Measurements from ENCODE around the gene CAP1.

DNA sequence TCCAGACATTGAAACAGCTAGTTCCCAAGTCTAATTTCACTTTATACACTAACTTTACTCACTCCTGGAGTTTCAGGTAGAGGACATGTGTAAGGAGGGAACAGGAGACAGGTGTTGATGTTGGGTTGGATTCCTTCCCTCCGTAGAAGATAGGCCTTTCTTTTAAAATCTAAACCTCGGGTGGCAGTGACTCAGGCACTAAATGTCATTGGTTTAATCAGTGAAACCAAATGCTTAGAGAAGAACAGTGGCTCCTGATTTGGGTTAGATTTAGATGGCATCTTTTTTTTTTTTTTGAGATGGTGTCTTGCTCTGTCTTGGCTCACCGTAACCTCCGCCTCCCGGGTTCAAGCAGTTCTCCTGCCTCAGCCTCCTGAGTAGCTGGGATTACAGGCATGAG is 7.2 kb downstream of the CAP1 start:
- TF ChIP-seq, protein P1, sequence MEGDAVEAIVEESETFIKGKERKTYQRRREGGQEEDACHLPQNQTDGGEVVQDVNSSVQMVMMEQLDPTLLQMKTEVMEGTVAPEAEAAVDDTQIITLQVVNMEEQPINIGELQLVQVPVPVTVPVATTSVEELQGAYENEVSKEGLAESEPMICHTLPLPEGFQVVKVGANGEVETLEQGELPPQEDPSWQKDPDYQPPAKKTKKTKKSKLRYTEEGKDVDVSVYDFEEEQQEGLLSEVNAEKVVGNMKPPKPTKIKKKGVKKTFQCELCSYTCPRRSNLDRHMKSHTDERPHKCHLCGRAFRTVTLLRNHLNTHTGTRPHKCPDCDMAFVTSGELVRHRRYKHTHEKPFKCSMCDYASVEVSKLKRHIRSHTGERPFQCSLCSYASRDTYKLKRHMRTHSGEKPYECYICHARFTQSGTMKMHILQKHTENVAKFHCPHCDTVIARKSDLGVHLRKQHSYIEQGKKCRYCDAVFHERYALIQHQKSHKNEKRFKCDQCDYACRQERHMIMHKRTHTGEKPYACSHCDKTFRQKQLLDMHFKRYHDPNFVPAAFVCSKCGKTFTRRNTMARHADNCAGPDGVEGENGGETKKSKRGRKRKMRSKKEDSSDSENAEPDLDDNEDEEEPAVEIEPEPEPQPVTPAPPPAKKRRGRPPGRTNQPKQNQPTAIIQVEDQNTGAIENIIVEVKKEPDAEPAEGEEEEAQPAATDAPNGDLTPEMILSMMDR (IDR thresholded peaks at IDR 0.05) = no peak
- TF ChIP-seq POLR2AphosphoS5 (IDR thresholded peaks at IDR 0.05) (no peak), POLR2A (IDR thresholded peaks at IDR 0.05) (no peak), EP300 (IDR thresholded peaks at IDR 0.05) (no peak)

Measured in upper lobe of left lung (tissue), 4 donors.